T follicular helper cell (primary cell): ENCODE data around the gene PLCL1.
"Not testable (repeated sequence)": the region's sequence is repeated elsewhere in the genome, so short reads cannot be mapped to it uniquely, and the experiment has no call there.

ENCODE experiments used
- DNase-seq: peaks from one replicate; pipeline ENCODE4 v3.0.0-alpha.2; 2020; ENCODE audit warnings: low read depth

Gene PLCL1

DNA sequence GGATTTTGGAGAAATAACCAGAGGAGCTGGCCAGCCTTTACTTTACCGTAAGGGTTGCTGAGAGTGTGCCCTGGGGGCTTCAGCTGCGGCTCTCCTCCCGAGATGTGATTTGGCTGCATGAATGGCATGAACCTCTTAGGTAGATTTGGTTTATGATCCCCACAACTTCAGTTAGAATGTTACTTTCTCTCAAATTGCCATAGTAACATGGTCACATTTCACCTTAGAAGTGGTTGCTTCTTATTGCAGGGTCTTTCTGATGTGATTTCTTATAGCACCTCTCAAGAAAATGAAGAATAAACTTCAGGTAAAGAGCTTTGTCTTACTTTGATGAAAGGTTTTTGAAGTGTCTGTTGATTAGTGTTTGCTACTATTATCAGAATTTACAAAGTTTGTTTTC is 5.6 kb downstream of the PLCL1 start:
- DNase-seq, result no peak

- DNase-seq, result no peak
Measured at GRCh38 chr2:197810491-197810890, 6.1 kb downstream of the PLCL1 start.

DNA sequence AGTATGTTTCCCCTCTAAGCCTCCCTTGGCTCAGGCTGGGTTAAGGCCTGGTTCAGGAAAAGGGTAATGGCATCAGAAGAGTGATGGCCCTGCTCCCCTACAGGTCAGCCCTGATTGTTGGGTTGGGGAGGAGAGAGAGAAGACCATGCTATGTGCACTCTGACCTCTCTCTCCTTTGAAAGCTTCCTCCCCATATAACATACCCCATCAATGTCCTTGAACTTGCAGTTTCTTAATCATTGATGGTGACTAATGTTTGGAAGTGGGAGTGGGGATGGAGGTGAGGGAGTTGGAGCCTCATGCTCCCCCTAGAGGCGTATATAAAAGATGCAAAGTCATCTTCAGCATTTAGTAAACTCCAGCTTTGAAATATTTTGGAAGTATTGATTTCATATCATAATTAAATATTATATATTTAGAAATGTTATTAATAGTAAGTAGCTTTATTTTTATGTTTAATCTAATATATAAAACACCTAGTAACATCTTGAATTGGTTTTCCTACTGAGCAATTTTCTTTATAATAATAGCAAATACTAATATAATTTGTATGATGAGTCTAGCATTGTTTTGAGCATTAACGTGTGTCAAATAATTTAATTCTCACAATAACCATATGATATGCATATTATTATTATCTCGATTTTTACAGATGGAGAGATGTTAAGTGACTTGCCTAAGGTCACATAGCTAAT is 8.8 kb downstream of the PLCL1 start:
- no peak for DNase-seq

DNA sequence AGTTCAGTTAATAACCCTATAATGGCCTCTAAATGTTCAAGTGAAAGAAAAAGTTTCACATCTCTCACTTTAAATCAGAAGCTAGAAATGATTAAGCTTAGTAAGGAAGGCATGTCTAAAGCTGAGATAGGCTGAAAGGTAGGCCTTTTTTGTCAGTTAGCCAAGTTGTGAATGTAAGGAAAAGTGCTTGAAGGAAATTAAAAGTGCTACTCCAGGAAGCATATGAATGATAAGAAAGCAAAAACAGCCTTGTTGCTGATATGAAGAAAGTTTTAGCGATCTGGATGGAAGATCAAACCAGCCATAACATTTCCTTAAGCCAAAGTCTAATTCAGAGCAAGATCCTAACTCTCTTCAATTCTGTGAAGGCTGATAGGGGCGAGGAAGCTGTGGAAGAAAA is 10.1 kb downstream of the PLCL1 start:
- DNase-seq, result no peak

GRCh38 chr2:197821550-197822289 is 17.3 kb downstream of the PLCL1 start:
- DNase-seq, result no peak

- no peak for DNase-seq
Measured at GRCh38 chr2:197822333-197822732, 17.9 kb downstream of the PLCL1 start.

DNA sequence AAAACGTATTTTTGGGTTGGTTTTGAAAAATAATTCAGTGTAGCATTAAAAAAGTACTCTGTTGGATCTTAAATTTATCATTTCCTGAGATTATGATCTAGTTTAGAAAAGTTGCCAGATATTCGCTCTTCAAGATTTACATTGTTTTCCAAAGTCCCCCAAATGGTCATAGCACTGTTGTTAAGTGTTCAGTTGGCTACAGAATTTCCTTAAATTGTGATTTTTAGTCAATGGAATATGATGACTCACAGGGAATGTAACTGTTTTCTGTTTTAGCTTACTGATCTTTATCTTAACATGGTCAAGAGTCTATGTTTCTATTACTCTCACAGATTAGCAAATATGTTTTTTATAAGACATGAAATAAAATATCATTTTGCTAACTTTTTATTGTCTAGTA is 23.2 kb downstream of the PLCL1 start:
- no peak for DNase-seq

- DNase-seq, result no peak
Measured at GRCh38 chr2:197828464-197829135, 24.2 kb downstream of the PLCL1 start.

GRCh38 chr2:197834771-197835170 is 30.4 kb downstream of the PLCL1 start:
- DNase-seq, result not testable (repeated sequence)

GRCh38 chr2:197835293-197835692 is 30.9 kb downstream of the PLCL1 start:
- no peak for DNase-seq

DNA sequence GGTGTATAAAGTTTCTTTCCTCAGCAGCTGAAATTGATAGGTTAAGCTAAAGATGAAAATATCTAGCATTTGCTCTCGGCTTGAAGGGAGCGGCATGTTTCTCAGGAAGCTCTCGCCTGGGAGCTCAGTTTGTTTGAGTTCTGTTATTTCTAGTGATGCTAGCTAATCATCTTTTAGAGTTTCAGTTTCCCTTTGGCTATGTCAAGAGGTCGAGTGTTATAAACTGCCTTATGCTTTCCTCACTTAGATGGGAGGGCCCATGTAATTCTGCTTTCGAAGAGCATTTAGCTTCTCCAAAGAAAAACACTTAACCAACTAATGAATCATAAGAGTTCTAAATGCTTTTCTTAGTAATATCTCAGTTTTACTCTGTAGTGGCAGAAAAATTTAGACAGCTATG is 33.6 kb downstream of the PLCL1 start:
- no peak for DNase-seq

DNA sequence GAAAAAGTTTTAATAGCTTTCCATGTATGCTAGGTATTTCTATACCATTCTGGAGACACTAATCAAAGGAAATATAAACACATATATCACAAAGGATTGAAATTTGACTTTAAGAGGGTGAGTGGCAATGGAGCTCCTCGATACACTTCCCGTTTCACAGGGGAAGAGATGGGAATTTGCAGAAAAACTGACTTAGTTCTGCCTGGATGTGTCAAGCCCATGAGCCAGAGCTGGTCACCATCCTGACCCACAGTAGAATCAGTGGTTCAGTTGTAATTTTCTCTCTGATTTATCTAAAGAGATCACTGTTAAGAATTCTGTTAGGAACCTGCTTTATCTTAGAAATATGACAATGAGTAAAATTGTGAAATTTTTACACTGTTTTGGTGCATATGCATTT is 34.2 kb downstream of the PLCL1 start:
- no peak for DNase-seq

DNA sequence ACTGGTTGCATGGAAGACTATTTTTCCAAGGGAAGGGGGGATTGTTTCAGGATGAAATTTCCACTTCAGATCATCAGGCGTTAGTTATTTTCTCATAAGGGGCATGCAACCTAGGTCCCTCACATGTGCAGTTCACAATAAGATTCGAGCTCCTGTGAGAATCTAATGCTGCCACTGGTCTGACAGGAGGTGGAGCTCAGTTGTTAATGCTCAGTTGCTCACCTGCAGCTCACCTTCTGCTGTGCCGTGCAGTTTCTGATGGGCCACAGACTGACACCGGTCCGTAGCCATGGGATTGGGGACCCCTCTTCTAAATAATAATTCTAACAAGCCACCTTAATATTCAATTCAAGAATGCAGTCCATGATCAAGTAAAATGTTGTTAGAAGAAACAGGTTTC is 34.9 kb downstream of the PLCL1 start:
- no peak for DNase-seq

GRCh38 chr2:197839856-197840255 is 35.5 kb downstream of the PLCL1 start:
- no peak for DNase-seq

- DNase-seq, result no peak
Measured at GRCh38 chr2:197846128-197846527, 41.7 kb downstream of the PLCL1 start.

GRCh38 chr2:197846777-197847176 is 42.4 kb downstream of the PLCL1 start:
- no peak for DNase-seq

DNA sequence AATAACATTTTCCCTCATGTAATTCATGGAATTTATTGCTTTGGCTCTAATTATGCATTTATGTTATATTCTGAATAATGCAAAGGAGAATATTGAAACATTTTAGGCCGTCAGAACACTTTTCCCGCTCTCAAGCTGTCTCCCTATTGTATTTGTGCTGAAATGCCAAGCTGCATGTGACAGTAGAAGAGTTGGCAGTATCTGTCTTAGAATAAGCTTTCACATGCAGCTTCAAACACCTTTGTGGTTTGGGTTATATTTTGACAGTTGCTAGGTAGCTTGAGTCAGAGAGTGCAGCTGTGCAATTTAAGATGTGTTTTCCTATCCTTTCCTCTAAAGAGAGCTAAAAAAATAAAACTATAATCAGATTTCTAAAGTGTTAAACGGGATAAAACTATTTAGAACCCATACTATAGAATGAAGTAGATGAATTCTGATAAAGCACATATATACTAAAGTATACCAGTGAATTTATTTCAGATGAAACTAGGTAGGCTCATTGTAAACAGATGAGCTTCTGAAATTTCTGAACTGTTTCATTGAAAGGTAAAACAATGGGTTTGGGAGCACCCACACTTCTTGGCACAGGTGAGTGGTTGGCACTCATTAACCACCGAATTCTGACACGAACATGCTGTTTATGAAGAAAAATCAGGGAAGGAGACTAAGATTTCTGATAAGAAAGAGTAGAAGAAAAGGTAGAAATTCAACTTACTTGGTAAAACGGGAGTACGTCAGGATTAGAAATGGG is 43.4 kb downstream of the PLCL1 start:
- no peak for DNase-seq

DNA sequence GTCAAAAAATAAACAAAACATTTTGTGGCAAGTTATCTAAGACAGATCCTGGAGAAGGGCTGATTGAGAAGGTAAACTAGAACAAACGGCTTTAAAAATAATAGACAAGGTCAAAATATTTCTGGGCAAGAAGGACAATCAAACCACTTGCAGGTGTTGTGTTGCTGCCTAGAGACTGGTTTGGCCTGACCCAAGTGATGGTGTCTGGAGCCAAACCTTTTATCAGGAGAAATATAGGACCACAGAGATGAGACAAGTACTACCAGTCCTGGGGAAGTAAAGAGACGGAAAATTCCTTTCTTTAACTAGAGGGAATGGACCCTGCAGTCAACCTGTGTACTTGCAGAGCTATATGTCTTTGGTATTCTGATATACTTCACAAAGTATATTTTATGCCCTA is 44.2 kb downstream of the PLCL1 start:
- no peak for DNase-seq

DNA sequence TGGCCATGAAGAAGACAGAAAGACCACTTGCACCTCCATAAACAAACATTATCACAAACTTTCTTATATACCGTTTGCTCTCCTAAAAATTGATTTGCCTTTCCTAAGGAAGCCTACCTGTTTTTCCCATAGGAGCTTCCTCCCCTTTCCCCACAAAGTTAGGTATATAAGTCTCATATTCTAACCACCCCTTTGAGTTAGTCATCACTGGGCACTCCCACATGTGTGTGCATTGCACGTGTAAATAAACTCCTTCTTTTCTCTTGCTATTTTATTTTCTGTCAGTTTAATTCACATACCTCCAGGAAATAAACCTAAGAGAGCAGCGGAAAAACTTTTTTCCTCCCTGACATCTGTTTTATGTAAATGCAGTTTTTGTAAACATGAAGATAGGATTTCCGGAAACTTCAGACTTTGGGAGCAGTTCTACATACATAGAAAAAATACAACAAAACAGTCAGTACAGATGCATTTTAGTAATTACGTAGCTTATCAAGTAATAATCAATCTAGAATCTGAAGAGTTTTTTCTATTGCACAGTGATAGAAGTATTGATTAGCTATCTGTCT is 46.6 kb downstream of the PLCL1 start:
- DNase-seq, result no peak

GRCh38 chr2:197851451-197851850 is 47.1 kb downstream of the PLCL1 start:
- no peak for DNase-seq

GRCh38 chr2:197852108-197852507 is 47.7 kb downstream of the PLCL1 start:
- DNase-seq, result no peak

- no peak for DNase-seq
Measured at GRCh38 chr2:197853549-197853948, 49.2 kb downstream of the PLCL1 start.
